Vagina (tissue), 2 donors: ENCODE measurements around the gene SGIP1.

Experiments used
- POLR2A ChIP-seq, 2 donors: fragments of 450-650 bp; IDR thresholded peaks; one replicate each; pipeline ENCODE4 v1.6.1; 2017; ENCODE audit warnings: antibody characterized with exemption in 2 of 2, mild to moderate bottlenecking in 2 of 2, moderate library complexity in 2 of 2
- POLR2AphosphoS5 ChIP-seq, 2 donors: sonication (generic); formaldehyde crosslinking; IDR thresholded peaks; one replicate each; pipeline ENCODE4 v1.9.0; 2017; ENCODE audit warnings: antibody characterized with exemption in 2 of 2, mild to moderate bottlenecking in 2 of 2, low read depth in 1 of 2; ENCODE audit not compliant: insufficient read depth in 1 of 2
- TF ChIP-seq, protein P1 (sequence below), 3 experiments: fragments of 450-650 bp in 2 of 3; fragments of 200-600 bp in 1 of 3; sonication (generic) in 1 of 3; IDR thresholded peaks; one replicate each; pipeline ENCODE4 v1.5.1; 2017 to 2019; ENCODE audit warnings: antibody characterized with exemption in 3 of 3, mild to moderate bottlenecking in 2 of 3, moderate library complexity in 2 of 3

DNA sequence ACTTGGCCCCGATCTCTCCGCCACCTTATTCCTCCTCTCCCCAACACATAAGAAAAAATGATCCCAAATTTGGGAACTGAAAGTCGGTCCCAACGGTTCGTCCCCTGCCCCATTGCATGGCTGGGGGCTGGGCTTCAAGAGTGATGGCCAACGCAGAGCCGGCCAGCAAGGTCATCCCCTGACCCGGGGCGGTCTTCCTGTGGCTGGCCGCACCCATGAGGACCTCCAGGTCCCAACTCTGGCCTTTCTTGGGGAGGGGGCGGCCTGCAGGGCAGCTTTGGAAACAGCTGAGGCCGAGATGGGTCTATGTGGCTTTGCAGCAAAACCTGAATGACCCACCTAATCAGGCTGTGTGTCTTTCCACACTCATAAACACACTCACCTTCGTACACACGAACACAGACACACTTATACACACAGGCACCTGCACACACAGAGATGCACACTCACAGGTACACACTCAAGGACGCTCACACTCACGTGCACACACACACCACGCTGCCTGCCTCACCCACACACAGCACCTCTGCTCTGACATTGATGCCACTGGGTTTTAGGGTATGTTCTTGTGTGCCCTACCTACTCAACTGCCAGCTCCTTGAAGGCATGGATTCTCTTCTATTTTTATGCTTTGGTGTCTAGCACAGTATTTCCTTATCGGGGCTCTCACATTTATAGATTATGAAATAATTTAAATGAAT lies 218.9 kb downstream of the SGIP1 start:
- TF ChIP-seq, protein P1, sequence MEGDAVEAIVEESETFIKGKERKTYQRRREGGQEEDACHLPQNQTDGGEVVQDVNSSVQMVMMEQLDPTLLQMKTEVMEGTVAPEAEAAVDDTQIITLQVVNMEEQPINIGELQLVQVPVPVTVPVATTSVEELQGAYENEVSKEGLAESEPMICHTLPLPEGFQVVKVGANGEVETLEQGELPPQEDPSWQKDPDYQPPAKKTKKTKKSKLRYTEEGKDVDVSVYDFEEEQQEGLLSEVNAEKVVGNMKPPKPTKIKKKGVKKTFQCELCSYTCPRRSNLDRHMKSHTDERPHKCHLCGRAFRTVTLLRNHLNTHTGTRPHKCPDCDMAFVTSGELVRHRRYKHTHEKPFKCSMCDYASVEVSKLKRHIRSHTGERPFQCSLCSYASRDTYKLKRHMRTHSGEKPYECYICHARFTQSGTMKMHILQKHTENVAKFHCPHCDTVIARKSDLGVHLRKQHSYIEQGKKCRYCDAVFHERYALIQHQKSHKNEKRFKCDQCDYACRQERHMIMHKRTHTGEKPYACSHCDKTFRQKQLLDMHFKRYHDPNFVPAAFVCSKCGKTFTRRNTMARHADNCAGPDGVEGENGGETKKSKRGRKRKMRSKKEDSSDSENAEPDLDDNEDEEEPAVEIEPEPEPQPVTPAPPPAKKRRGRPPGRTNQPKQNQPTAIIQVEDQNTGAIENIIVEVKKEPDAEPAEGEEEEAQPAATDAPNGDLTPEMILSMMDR (IDR thresholded peaks at IDR 0.05): no peak
- no peak for TF ChIP-seq POLR2A (IDR thresholded peaks at IDR 0.05)
- TF ChIP-seq POLR2AphosphoS5 (IDR thresholded peaks at IDR 0.05; ENCODE audit: insufficient read depth in 1 of 2, low read depth in 1 of 2): no peak
